Liver (tissue), 3 donors: ENCODE data around the gene RNF217.

Experiments
- CTCF ChIP-seq: fragments of 150-350 bp; IDR thresholded peaks from 2 replicates; pipeline ENCODE4 v1.5.1; 2017; ENCODE audit warnings: improper control_type of control experiment, low read depth, low read length; ENCODE audit not compliant: missing input control
- RAD21 ChIP-seq, 2 donors: IDR thresholded peaks; 2 replicates each; pipeline ENCODE4 v1.6.1; 2016; ENCODE audit warnings: antibody characterized with exemption in 2 of 2, mild to moderate bottlenecking in 2 of 2
- YY1 ChIP-seq: IDR thresholded peaks from 2 replicates; pipeline ENCODE4 v1.6.1; 2016; ENCODE audit warnings: antibody characterized with exemption, mild to moderate bottlenecking
- donor health status: healthy.
- donor health status: healthy.

- TF ChIP-seq YY1 (peak; percentile 9), RAD21 (IDR thresholded peaks at IDR 0.05) (peak; percentile 16 to 29), CTCF (no peak)
Observed at GRCh38 chr6:124974771-124975377, 12.6 kb downstream of the RNF217 start.
